AG04449 (cell line): ENCODE results near the gene CFAP107.

Experiments used
- CTCF ChIA-PET: fragments of 350-600 bp; formaldehyde crosslinking; extraction: SDS; loops from one replicate; lab custom pipeline; 2021; ENCODE audit warnings: antibody characterized with exemption; lab: Yijun Ruan, JAX
- POLR2A ChIA-PET: fragments of 400-600, 350-600 bp; formaldehyde crosslinking; extraction: SDS; loops from one replicate; lab custom pipeline; 2020; ENCODE audit warnings: antibody characterized with exemption, inconsistent platforms; lab: Yijun Ruan, JAX
- DNase-seq: peaks from one replicate; pipeline ENCODE4 v3.0.0-alpha.2; 2010; ENCODE audit warnings: low read depth, low spot score
- H3K4me3 ChIP-seq: 2 replicates; pipeline ENCODE4 v1.5.1; 2011; ENCODE audit warnings: low read depth, mild to moderate bottlenecking, control low read depth, low read length
- TF ChIP-seq, protein P1 (sequence below): IDR thresholded peaks from one replicate; pipeline ENCODE4 v1.5.1; 2011; ENCODE audit warnings: mild to moderate bottlenecking, moderate library complexity, low read length, control low read depth, inconsistent platforms; ENCODE audit not compliant: insufficient read depth; ENCODE audit errors: missing control alignments

Gene CFAP107

DNA sequence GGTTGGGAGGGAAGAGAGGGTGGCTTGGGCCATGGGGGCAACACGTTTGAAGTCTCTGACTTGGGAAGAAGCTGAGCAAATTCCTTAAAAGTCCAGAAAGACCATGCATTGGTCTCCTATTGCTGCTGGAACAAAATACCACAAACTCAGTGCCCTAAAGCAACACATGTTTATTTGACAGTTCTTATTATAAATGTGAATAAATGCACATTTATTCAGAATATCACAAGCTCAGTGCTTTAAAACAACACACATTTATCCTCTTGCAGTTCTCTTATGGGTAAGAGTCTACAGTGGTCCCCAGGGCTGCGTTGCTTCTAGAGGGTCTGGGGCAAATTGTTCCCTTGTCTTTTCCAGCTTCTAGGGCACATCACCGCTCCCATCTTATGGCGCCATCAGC, 17.5 kb downstream of the CFAP107 start:
- ChIA-PET CTCF (no interaction called here), POLR2A (no interaction called here)
- H3K4me3 ChIP-seq = no peak overlapping the region
- DNase-seq = no peak
- TF ChIP-seq, protein P1, sequence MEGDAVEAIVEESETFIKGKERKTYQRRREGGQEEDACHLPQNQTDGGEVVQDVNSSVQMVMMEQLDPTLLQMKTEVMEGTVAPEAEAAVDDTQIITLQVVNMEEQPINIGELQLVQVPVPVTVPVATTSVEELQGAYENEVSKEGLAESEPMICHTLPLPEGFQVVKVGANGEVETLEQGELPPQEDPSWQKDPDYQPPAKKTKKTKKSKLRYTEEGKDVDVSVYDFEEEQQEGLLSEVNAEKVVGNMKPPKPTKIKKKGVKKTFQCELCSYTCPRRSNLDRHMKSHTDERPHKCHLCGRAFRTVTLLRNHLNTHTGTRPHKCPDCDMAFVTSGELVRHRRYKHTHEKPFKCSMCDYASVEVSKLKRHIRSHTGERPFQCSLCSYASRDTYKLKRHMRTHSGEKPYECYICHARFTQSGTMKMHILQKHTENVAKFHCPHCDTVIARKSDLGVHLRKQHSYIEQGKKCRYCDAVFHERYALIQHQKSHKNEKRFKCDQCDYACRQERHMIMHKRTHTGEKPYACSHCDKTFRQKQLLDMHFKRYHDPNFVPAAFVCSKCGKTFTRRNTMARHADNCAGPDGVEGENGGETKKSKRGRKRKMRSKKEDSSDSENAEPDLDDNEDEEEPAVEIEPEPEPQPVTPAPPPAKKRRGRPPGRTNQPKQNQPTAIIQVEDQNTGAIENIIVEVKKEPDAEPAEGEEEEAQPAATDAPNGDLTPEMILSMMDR = no peak

DNA sequence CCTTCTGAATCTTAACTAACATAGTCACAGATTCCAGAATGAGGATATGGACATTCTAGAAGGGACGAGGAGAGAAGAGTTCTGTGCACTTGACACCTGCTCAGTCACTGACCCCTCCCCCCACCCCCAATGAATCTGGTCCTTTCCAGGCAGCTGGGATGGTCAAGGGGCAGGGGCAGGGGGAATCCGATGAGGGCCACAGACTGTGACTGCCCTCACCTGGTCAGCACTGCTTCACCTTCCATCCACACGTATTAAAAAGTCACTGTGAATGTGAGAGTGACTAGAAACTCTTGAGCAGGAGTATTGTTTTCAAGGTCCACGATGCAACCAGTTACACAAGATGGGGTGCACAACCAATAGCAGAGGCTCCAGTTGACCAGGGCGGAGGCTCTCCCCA, 18.0 kb downstream of the CFAP107 start:
- TF ChIP-seq, protein P1 = no peak
- no peak overlapping the region for H3K4me3 ChIP-seq
- ChIA-PET POLR2A (no interaction called here), CTCF (no interaction called here)
- no peak for DNase-seq

DNA sequence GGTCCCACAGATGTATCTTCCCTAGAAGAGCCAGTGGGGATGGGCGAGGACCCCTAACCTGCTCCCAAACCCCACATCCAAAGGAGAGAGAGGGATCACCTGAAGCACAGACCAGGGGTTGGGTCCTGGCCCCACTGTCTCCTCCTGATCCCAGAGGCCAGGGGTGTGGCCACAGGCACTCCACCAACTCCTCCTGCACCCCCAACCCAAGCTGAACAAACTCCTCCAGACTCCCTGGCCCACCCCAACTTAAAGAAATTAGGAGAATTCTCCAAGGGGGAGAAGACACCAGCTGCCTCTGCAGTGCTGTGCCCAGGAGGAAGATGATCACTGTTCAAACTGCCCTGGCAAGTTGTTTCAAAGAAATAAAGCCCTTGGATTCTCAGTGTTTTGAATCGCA, 23.0 kb downstream of the CFAP107 start:
- CTCF ChIA-PET = no interaction called here
- no peak for DNase-seq
- POLR2A ChIA-PET = no interaction called here
- TF ChIP-seq, protein P1 = no peak
- no peak overlapping the region for H3K4me3 ChIP-seq

DNA sequence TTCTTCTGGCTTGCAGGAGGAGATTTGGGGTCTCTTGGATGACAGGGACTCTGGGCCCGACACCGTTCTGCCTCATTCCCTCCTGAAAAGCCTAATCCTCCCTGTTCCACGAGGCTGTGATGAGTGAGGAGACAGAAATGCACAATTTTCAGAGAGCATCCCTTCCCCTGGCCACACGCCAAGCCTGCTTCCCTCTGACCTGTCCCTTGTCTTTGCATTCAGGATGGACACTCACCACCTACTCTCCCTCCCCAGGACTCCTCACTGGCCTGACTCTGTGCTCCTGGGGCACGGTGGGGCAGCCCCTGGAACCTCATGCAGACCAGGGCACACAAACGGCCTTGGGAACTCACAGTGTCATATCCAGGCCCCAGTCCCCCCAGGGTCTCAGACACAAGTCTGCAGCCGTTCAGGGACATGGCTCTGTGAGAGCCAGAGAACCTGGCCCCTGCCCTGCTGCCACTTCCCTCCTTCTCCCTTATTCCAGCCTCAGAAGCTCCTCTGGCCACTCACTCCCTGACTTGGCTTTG, 24.0 kb downstream of the CFAP107 start:
- no peak for DNase-seq
- CTCF ChIA-PET = no interaction called here
- TF ChIP-seq, protein P1 = no peak
- no peak overlapping the region for H3K4me3 ChIP-seq
- POLR2A ChIA-PET = no interaction called here

DNA sequence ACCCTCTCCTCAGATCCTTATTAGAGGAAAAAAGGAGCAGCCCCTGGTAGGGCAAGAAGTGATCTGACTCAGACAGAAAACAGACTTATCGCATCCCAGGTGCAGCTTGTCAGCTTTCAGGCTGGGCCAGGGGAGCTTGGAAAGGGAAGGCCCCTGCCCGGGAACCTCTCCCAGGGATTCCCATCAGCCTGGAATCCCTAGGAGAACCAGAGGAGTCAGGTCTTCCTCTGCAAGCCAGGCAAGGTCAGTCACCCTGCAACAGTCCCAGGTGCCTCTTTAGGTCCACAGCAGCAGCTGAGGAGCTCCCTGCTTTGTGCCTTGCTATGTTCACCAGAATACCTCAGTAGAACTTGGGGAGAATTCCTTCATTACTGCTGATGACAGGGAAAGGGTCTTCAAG, 24.6 kb downstream of the CFAP107 start:
- TF ChIP-seq, protein P1 = no peak
- CTCF ChIA-PET = no interaction called here
- H3K4me3 ChIP-seq = no peak overlapping the region
- DNase-seq = no peak
- POLR2A ChIA-PET = no interaction called here

DNA sequence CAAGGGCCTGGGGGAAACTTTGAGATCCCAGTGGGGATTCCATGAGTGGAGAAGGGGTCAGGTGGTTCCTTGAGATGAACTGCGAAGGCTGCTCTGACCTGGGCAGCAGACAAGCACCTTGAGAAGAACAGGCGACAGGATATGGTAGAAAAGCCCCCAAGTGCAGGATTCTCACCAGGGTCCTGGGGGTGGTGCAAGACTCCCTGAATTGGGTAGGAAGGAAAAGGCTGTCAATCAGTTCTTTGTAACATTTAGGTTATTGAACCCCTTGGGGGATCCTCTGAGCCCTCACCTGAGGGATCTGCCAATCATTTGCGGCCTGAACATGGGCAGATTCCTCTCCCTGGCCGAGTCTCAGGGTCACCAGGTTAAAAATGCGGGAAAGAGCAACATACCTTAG, 25.2 kb downstream of the CFAP107 start:
- no peak overlapping the region for H3K4me3 ChIP-seq
- ChIA-PET POLR2A (no interaction called here), CTCF (no interaction called here)
- no peak for DNase-seq
- TF ChIP-seq, protein P1 = no peak
